SU-DHL-6 (cell line): Measurements from ENCODE around the gene TMEM213.

ENCODE experiments used
- EZH2phosphoT487 ChIP-seq: fragments of 200-600 bp; sonication (generic), shearing (Covaris generic); conservative IDR thresholded peaks from 2 replicates; pipeline ENCODE4 v1.6.1; 2018; ENCODE audit warnings: mild to moderate bottlenecking, antibody characterized with exemption, low read length, moderate library complexity, mixed read lengths
- TF ChIP-seq, protein P1 (sequence below): fragments of 200-600 bp; sonication (generic); IDR thresholded peaks from one replicate; pipeline ENCODE4 v1.5.1; 2017; ENCODE audit warnings: antibody characterized with exemption, mild to moderate bottlenecking, low read length, moderate library complexity; ENCODE audit not compliant: insufficient read depth, poor library complexity, severe bottlenecking

DNA sequence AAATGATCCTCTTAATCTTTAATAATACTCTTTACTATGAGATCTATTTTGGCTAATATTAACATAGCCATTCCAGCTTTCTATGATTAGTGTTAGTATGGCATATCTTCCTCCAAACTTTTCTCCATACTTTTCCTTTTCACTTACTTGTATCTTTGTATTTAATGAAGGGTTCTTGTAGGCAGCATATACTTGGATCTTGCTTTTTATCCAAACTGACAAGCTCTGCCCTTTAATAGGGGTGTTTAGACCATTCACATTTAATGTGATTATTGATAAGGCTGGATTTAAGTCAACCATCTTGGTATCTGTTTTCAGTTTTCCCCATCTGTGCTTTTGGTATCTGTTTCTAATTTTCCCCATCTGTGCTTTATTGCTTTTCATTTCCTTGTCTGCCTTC lies 59.9 kb downstream of the TMEM213 start:
- TF ChIP-seq, protein P1, sequence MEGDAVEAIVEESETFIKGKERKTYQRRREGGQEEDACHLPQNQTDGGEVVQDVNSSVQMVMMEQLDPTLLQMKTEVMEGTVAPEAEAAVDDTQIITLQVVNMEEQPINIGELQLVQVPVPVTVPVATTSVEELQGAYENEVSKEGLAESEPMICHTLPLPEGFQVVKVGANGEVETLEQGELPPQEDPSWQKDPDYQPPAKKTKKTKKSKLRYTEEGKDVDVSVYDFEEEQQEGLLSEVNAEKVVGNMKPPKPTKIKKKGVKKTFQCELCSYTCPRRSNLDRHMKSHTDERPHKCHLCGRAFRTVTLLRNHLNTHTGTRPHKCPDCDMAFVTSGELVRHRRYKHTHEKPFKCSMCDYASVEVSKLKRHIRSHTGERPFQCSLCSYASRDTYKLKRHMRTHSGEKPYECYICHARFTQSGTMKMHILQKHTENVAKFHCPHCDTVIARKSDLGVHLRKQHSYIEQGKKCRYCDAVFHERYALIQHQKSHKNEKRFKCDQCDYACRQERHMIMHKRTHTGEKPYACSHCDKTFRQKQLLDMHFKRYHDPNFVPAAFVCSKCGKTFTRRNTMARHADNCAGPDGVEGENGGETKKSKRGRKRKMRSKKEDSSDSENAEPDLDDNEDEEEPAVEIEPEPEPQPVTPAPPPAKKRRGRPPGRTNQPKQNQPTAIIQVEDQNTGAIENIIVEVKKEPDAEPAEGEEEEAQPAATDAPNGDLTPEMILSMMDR: no peak
- TF ChIP-seq EZH2phosphoT487: no peak
